Stimulated activated CD4-positive, alpha-beta T cell treated with anti-CD3 and anti-CD28 coated beads, Interleukin-12 subunit alpha, Interleukin-12 subunit beta, amount 100 ng/mL, for 4 hours (primary cell): ENCODE data around the gene PEX11B.
A peak's percentile ranks its signal among the peaks of the same experiment; 100 is the strongest.
"Not testable (repeated sequence)": the region's sequence is repeated elsewhere in the genome, so short reads cannot be mapped to it uniquely, and the experiment has no call there.

ENCODE experiments used
- DNase-seq: peaks from one replicate; pipeline ENCODE4 v3.0.0-alpha.2; 2020

PEX11B gene

DNA sequence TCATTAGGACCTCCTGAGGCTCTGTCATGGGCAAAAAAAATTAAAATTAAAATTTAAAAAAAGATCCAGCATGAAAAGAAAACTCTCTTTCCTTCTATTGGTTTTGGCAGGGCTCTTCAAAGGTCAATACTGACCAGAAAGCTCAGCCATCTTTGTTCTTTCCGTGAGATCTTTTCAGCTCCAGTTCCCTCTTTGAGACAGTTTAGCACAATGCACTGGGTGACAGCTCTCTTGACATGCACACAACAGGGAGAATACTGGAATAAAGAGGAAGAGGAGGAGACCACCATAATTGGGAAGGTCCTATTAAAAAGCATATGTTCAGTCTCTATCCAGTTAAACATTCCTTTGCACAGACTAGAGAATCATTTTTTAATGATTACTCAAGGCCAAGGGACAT, 33.0 kb upstream of the PEX11B start:
- DNase-seq: no peak

DNA sequence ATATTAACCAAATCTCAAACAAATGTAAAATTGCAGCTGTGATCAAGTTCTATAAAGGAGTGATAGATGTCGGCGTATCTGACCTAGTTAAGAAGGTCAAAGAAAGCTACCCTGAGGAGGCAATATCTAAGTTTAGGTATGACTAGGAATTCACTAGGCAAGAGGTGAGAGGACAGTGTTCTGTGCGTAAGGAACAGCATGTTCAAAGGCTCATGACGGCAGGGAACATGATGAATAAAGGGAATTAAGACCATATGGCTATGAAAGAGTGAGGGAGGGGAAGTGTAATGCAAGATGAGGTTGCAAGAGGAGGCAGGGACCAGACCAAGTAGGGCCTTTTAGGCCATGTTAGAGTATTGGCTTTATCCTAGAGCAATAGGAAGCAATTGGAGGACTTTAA, 30.7 kb upstream of the PEX11B start:
- DNase-seq: no peak

DNA sequence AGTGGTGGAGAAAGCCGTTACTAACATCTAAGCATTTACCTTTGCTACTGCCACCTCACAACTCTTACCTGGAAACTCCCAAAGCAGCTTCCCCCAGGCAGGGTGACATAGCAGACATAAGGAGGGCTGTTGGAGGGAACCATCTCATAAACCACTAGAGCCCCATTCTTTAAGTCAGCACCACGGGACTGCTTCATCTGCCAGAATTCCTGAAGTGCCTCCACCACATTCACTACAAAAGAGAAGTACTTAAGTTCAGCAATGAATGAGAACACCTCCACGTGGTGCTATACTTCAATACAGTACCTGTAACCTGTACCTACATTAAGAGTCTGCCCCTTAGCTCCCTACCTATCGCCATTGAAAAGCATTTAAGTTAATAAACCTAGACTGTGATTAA, 29.0 kb upstream of the PEX11B start:
- no peak for DNase-seq

DNA sequence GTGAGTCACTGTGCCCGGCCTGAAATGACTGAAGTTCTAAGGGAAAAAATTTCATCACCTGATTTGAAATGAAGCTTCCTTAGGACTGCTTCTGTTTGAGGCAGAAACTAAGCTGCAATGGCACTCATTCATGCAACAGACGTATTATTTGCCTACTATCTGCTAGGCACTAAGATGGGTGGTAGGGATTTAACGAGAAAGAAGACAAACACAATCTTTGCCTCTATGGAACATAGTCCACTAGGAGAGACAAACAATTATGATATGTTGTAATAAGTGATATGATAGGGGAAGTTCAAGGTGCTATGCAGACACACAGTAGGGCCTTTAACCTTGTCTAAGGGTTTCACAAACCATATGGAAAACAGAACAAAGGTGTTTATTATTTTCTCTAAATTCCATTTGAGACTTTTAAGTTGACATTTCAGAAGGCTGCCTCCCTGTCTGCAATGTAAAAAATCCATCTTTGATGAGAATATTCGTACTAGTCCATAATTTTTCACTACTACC, 28.0 kb upstream of the PEX11B start:
- DNase-seq: no peak

DNA sequence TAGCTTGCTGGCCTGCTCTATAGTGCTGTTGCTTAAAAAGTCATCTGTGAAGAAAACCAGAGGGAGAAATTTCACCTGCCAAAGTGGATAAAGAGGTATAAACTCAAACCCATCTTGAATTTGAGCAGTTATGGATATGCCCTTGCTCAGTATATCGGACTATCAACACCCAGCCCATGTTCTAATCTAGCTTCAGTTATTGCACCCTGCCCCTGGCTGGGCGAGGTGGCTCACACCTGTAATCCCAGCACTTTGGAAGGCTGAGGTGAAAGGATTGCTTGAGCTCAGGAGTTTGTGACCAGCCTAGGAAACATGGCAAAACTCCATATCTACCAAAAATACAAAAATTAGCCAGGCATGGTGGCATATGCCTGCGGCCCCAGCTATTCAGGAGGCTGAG, 26.0 kb upstream of the PEX11B start:
- DNase-seq: no peak

DNA sequence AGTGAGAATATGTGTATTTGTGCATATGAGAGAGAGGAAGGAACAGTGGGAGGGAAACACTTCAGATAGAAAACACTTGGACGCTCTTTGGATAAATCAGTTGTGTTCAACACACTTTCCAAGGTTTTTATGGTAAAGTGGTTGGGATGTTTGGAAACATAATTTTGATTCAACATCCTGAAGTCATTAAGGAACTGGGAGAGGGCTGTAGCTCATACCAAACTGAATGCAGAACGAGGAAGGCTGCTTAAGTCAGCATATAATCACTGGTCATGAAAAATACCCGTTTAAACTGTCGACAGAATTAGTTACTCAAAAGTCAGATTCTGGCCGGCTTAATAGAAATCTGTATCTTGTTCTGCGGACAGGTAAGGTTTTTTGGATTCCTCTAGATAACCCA, 24.4 kb upstream of the PEX11B start:
- DNase-seq: no peak

DNA sequence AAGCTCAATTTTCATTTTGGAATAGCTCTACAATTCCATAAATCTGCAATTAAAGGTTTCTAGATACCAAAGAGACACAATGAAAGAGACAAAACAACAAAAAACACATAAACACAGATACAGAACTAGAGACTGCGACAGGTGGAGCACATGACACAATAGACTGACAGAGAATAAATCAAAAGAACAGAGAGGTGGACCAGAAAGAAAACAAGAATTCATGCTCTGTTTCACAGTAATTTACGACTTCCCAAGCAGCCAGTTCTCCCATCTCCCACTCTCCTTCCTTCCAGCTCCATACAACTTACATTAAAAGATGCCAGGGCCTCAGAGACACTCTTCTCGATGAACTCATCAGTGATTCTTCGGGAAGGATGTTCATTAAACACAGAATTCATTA, 23.9 kb upstream of the PEX11B start:
- DNase-seq: no peak

DNA sequence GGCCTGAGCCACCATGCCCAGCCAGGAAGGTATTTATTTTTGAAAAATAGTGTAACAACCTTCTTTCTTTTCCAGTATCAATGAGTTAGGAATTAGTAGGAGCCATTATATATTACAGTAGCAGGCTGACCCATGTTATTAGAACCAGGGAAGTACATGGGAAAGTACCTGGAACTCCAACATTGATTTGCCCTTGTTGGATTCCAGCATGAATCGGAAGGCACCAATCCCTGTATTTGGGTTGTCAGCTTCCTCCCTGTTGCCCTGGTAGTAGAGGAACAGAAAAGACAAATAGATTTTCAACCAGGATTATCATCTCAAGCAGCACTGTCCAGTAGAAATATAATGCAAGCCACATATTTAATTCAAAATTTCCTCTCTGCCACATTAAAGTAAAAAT, 18.9 kb upstream of the PEX11B start:
- DNase-seq: no peak

DNA sequence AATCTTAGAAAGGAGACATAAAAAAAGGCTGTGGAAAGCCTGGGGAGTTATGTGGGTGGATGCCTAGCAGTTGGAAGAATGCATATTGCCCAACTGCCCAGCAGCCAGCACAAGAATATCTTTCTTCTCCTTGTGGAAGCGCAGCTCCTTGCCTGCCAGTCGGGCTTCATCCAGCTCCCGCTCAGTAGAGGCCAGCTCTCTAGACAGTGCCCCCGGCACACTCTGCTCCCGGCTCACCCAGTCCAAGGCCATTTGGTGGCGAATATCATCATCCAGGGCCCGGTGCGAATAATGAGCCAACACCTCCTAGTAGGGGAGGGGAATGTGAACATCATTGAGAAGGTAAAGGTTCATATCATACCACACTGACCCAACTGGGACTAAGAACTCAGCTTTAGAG, 17.7 kb upstream of the PEX11B start:
- DNase-seq: no peak

DNA sequence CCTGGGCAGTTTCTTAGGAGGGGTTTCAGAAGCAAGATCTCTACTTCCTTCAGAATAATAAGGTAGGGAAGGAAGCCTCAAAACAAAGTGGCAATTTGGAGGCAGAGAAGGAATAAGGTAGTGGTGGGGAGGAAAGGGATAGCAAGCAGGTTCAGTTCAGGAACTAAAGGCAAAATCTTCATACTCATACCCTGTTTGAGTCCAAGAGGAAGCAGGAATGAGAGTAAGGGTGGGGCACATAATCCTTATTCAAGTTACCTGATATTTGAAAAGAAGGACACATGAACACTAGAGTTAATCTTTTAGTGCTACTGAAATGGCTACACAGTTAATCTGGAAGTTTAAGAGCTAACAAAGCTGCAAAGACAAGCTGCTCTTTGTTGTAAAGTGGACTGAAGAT, 17.2 kb upstream of the PEX11B start:
- no peak for DNase-seq

DNA sequence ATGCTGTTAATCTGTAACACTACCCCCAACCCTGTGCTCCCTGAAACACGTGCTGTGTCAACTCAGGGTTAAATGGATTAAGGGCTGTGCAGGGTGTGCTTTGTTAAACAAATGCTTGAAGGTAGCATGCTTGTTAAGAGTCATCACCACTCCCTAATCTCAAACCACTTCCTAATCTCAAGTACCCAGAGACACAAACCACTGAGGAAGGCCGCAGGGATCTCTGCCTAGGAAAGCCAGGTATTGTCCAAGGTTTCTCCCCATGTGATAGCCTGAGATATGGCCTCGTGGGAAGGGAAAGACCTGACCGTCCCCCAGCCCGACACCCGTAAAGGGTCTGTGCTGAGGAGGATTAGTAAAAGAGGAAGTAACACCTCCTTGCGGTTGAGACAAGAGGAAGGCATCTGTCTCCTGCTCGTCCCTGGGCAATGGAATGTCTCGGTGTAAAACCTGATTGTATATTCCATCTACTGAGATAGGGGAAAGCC, 14.0 kb upstream of the PEX11B start:
- not testable (repeated sequence) for DNase-seq

DNA sequence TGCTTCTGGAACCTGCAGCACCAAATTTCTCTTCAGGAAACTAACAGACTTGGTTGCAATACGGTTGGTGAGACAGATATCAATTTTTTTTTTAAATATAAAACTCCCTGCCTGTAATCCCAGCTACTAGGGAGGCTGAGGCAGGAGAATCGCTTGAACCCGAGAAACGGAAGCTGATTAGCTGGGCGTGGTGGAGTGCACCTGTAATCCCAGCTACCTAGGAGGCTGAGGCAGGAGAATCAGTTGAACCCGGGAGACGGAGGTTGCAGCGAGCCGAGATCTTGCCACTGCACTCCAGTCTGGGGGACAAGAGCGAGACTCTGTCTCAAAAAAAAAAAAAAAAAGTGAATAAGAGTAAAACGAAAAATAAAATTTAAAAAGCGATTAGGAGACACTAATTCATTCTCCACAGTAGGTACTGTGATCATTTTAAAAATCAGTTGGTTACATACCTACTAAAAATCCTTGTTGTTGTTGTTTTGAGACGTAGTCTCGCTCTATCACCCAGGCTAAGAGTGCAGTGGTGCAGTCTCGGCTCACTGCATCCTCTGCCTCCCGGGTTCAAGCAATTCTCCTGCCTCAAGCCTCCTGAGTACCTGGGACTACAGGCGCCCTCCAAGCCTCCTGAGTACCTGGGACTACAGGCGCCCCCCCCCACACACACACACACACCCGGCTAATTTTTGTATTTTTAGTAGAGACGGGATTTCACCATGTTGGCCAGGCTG, 9.6 kb upstream of the PEX11B start:
- no peak for DNase-seq

DNA sequence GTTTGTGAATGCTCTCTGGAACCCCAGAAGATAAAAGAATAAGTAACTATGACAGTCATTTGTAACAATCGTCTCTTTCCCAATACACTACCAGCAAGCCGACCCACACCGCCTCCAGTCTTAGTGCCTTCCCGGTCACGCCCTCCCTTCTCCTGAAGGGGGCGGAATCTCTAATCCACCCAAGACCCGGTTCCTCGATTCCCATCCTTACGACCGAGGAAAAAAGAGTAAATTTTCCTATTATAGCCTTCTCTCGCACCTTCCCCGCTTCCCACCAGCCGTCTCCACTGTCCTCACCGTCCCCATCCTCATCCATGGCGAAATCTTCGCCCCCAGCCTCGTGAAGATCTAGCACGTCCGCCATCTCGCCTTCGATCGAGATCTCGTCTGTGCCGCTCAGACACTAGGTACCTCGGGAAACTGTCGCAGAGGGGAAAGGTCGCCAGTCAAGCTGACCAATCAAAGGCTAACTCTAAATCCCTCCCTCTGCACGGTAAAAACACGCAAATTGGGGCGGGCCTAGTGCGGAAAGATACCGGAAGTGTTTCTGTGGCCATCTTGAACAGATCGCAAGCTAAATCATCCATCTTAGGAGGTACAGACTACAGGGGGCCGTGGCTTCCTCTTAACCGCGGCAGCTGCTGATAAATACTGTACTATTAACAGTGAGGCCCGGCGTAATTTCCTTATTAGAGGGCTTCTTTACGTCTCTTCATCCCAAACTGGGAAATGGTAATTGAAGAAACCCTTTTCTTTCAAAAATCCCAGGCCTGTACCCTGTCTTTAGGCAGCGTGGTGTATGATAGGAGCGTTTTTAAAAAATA, 8.8 kb upstream of the PEX11B start, which contains the start of gene RBM8A:
Gene RBM8A, minus strand, starts transcription at position 422 of the 824 bp plus-strand sequence. Its CDS starts 58 bp downstream, at position 364.
- peak; percentile 80 for DNase-seq

DNA sequence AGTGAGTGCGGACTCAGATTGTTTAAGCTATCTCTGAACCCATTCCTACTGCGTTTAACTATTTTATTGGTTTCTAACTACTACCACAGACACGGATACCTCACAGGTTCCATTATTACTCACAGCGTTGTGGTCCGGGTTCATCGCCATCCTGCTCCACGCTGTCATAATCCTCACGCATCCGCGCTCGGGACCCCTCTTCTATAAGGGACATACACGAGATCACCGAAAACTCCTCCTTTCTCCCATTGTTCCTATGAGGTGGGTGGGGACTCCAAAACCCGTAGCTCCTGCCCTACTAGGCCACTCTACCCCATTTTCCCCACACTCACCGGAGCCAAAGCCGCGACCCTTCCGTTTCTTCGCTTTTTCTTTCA, 8.2 kb upstream of the PEX11B start:
- peak; percentile 41 for DNase-seq

DNA sequence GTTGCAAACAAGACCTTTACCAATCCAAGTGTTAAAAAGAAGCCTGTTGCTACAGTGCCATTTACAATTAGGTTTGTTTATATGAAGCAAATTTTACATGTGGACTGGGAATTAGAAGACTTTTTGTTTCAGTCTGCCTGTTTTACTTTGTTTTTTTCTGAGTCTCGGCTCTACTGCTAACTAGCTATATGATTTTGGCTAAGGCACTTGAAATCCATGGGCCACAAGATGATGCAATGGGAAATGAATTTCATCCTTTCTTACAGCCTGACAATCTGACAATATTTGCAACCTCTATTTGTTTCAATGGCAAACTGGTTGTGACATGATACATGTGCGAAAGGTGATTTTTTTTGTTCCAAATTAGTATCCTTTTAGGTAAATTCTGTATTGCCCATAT, 3.7 kb upstream of the PEX11B start:
- no peak for DNase-seq

DNA sequence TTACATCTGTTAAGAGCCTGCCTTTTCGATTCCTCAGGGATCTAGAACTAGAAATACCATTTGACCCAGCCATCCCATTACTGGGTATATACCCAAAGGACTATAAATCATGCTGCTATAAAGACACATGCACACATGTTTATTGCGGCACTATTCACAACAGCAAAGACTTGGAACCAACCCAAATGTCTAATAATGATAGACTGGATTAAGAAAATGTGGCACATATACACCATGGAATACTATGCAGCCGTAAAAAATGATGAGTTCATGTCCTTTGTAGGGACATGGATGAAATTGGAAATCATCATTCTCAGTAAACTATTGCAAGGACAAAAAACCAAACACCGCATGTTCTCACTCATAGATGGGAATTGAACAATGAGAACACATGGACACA, 1.8 kb upstream of the PEX11B start:
- not testable (repeated sequence) for DNase-seq

DNA sequence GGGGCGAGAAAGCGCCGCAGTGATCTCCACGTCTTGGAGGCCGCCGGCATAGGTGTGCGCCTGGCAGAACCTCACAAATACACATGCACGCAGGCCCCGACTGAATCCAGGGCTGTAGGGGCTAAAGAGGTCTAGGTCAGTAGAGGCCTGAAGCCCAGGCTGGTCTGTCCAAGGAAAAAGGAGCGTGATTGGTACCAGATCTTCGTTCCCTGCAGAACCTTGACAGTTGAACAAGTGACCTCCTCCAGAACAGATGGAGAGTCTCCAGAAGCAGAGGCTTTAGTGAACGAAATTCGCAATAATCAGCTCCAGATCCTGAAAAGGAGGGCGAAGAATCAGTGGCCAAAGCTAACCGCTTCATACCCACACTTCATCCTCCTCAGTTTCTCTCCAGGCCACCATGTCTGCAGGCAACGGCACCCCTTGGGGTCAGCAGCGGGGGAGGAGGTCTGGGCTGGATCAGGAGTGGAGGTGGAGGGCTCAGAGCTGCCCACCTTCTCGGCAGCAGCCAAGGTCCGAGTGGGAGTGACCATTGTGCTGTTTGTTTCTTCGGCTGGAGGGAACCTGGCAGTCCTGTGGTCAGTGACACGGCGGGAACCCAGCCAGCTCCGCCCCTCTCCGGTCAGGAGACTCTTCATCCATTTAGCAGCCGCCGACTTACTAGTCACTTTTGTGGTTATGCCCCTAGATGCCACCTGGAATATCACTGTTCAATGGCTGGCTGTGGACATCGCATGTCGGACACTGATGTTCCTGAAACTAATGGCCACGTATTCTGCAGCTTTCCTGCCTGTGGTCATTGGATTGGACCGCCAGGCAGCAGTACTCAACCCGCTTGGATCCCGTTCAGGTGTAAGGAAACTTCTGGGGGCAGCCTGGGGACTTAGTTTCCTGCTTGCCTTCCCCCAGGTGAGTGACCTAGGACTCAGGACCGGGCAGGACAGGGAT, 749 bp upstream of the PEX11B start:
- no peak for DNase-seq

DNA sequence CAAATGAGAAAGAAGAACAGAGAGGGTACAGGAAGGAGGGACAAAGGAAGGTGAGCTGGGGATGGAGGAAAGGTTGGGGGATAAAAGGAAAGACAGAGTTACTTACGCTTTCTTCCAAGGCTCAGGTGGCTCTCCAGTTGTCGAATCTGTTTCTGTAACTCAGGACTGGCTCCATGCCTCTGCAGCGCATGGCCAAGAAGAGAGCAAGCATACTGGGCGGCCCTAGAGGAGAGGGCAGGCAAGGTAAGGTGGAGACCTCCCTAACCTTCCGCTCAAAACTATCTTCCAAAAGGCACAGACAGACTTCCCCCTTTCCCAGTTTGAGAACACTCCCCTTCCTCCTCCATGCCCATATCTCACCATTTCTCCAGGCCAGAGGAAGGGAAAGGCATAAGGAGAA, 922 bp downstream of the PEX11B start:
- DNase-seq: no peak

DNA sequence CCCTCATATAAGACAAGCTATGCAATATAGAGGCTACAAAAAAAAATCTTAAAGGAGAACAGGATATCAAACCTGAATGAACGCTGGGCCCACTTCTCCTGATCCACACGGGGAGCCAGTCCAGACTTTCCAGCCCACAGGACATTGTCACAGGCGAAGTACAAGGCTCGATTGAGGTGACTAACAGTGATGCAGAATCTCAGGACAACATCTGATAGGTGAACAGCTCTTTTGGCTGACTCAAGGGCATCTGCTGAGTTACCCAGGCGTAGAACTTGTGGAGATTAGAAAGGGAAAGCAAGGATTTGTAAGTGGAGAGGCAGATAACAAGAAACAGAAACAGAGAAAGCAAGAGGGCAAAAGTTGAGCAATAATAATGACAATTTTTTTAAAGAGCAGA, 1.8 kb downstream of the PEX11B start:
- DNase-seq: no peak

DNA sequence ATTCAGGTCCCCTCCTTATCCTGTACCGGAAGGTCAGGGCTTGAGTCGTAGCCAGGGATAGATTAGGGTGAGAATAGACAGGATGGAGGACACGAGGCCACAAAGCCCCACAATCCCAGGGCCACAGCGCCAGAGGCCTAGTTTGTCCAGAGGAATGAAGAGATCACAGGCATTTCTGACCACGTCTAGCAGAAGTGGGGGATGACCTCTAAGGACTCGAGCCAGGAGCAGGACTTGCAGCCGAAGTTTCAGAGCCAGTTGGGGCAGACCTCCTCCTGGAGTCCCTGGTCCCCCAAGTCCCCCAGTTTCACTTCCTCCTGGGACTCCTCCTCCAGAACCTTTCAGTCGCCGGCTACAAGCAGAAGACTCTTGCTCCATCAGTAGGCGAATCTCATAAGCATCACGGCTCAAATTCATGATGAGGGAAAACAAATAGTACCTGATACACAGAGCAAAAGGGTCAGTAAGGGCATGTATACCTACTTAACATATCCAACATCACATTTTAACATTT, 6.3 kb downstream of the PEX11B start:
- DNase-seq: no peak

DNA sequence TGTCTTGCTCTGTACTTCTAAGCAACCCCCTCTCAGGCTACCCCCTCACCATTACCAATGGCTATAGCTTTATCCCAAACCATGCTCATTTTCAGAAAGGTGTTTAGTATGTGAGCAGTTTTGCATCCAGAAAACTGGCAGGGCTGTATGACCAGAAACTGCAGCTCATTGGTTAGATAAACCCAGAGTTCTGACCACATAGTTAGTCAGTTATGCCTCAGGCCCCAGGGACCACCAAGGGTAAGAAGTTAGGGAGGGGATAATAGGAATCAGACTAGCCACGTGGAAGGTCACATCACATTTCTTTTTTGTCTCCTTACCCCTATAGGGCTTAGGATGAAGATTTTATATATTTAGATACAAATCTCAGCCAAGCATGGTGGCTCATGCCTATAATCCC, 9.9 kb downstream of the PEX11B start:
- no peak for DNase-seq

DNA sequence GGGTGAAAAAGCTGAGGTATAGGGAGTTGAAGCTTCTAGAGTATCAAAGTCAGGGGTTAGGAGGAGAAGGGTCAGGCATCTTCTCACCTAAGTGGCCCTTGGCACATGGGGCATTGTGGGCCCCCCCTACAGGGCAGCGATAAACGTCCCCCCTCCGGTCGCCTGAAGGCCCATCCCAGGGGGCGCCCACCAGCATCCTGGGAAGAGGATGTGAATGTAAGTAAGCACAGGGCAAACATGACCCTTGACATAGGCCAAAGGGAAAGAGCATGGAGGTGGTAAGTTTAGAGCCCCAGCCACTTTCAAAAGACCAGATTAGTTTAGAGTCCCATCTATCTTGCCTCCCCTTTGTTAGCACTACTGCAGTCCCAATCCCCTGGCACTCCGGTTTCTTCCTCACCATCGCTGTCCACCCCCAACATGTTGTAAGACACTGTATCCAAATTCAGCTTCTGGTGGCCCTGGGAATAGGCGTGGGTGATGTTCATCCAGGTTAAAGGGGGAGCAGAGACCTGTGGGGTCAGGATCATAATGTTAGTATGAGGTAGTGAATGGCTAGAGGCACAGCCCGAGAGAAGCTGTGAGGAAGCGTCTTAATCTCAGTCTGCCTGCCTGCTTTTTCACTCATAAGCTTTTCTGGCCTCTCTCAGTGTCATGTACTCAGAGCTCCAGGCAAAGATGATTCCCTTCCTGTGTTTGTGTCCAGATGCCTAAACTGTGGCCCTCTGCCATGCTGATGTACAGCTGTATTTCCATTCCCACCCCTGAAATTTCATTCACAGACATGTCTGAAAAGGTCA, 11.4 kb downstream of the PEX11B start:
- no peak for DNase-seq
